DMS53 (cell line): Measurements from ENCODE around the gene RPS6KC1.
"Not testable (repeated sequence)": the region's sequence is repeated elsewhere in the genome, so short reads cannot be mapped to it uniquely, and the experiment has no call there.

Experiments used
- DNase-seq: peaks from one replicate; lab custom pipeline; 2025; lab: John Stamatoyannopoulos, UW

The RPS6KC1 gene

GRCh38 chr1:213286235-213286634 is 235.2 kb downstream of the RPS6KC1 start:
- DNase-seq: no peak

GRCh38 chr1:213287987-213288386 is 236.9 kb downstream of the RPS6KC1 start:
- peak; percentile 78 for DNase-seq

- no peak for DNase-seq
These were observed 240.5 kb downstream of the RPS6KC1 start for GRCh38 chr1:213291526-213291925.

- DNase-seq: no peak
These were observed 241.6 kb downstream of the RPS6KC1 start for GRCh38 chr1:213292614-213293013.

- no peak for DNase-seq
These were observed 244.8 kb downstream of the RPS6KC1 start for GRCh38 chr1:213295860-213296259.

GRCh38 chr1:213296558-213296957 is 245.5 kb downstream of the RPS6KC1 start:
- DNase-seq: no peak

- no peak for DNase-seq
These were observed 246.0 kb downstream of the RPS6KC1 start for GRCh38 chr1:213297021-213297420.

GRCh38 chr1:213300433-213300832 is 249.4 kb downstream of the RPS6KC1 start:
- DNase-seq: no peak

- not testable (repeated sequence) for DNase-seq
These were observed 250.5 kb downstream of the RPS6KC1 start for GRCh38 chr1:213301524-213301923.

GRCh38 chr1:213303286-213303685 is 252.2 kb downstream of the RPS6KC1 start:
- DNase-seq: peak; percentile 41

- DNase-seq: no peak
These were observed 264.5 kb downstream of the RPS6KC1 start for GRCh38 chr1:213315571-213315970.

- not testable (repeated sequence) for DNase-seq
These were observed 267.4 kb downstream of the RPS6KC1 start for GRCh38 chr1:213318458-213318857.

- no peak for DNase-seq
These were observed 269.3 kb downstream of the RPS6KC1 start for GRCh38 chr1:213320191-213320870.
